Keratinocyte (primary cell): ENCODE measurements around the gene NUP214. TPM values are rescaled to one million over a fixed set of nuclear protein-coding genes. Genes with fewer than 3 reads are reported as not detected.

ENCODE experiments used
- DNase-seq: peaks from one replicate; pipeline ENCODE4 v3.0.0-alpha.2; 2011; ENCODE audit warnings: low read depth, missing footprints, low spot score
- FAIRE-seq: peaks from 2 replicates; lab custom pipeline; 2011; peaks lifted over from hg19 to GRCh38; lab: Jason Lieb, UNC
- H2AFZ ChIP-seq: 2 replicates; pipeline ENCODE4 v1.6.0; 2012; ENCODE audit warnings: low read length, control low read depth, inconsistent platforms; ENCODE audit not compliant: control insufficient read depth
- H3K27ac ChIP-seq: 2 replicates; pipeline ENCODE4 v1.5.1; 2011; ENCODE audit warnings: low read length; ENCODE audit not compliant: control insufficient read depth, insufficient read depth
- H3K27me3 ChIP-seq: 3 replicates; pipeline ENCODE4 v1.6.0; 2011; ENCODE audit warnings: low read length; ENCODE audit not compliant: control insufficient read depth, insufficient read depth; ENCODE audit errors: extremely low read depth
- H3K36me3 ChIP-seq, 2 experiments: 2 replicates in 1 of 2; 3 replicates in 1 of 2; pipeline ENCODE4 v1.5.1; 2011; ENCODE audit warnings: low read length in 2 of 2, mild to moderate bottlenecking in 1 of 2; ENCODE audit not compliant: control insufficient read depth in 2 of 2, insufficient read depth in 2 of 2; ENCODE audit errors: extremely low read depth in 1 of 2
- H3K4me1 ChIP-seq: 3 replicates; pipeline ENCODE4 v1.5.1; 2011; ENCODE audit warnings: low read length; ENCODE audit not compliant: control insufficient read depth, insufficient read depth; ENCODE audit errors: extremely low read depth
- H3K4me2 ChIP-seq: 3 replicates; pipeline ENCODE4 v1.6.0; 2011; ENCODE audit warnings: low read depth, low read length; ENCODE audit not compliant: control insufficient read depth, insufficient read depth; ENCODE audit errors: extremely low read depth
- H3K4me3 ChIP-seq, 3 experiments: fragments of 200-600 bp in 1 of 3; sonication (generic) in 1 of 3; 2 replicates in 2 of 3; 3 replicates in 1 of 3; pipeline ENCODE4 v1.5.1; 2011 to 2016; ENCODE audit warnings: low read length in 3 of 3, mild to moderate bottlenecking in 3 of 3, control low read depth in 2 of 3, inconsistent platforms in 1 of 3, low read depth in 1 of 3, mixed read lengths in 1 of 3, mixed run types in 1 of 3, moderate library complexity in 1 of 3; ENCODE audit not compliant: control insufficient read depth in 2 of 3, insufficient read depth in 2 of 3; ENCODE audit errors: extremely low read depth in 1 of 3
- H3K79me2 ChIP-seq: 2 replicates; pipeline ENCODE4 v1.6.0; 2012; ENCODE audit warnings: low read length; ENCODE audit not compliant: control insufficient read depth, insufficient read depth
- H3K9ac ChIP-seq: 3 replicates; pipeline ENCODE4 v1.6.0; 2011; ENCODE audit warnings: low read length; ENCODE audit not compliant: control insufficient read depth, insufficient read depth; ENCODE audit errors: extremely low read depth
- H3K9me1 ChIP-seq: 3 replicates; pipeline ENCODE4 v1.6.0; 2011; ENCODE audit warnings: low read length; ENCODE audit not compliant: control insufficient read depth, insufficient read depth; ENCODE audit errors: extremely low read depth
- H3K9me3 ChIP-seq: 2 replicates; pipeline ENCODE4 v1.5.1; 2012; ENCODE audit warnings: low read depth, low read length; ENCODE audit not compliant: control insufficient read depth
- H4K20me1 ChIP-seq: 3 replicates; pipeline ENCODE4 v1.6.0; 2011; ENCODE audit warnings: low read length; ENCODE audit not compliant: control insufficient read depth, insufficient read depth; ENCODE audit errors: extremely low read depth
- CTCF ChIP-seq, 3 experiments: IDR thresholded peaks in 1 of 3; conservative IDR thresholded peaks in 1 of 3; optimal IDR thresholded peaks in 1 of 3; 2 replicates in 2 of 3; 3 replicates in 1 of 3; pipeline versions ENCODE3 to v1.5.1; 2011; ENCODE audit warnings: low read length in 3 of 3, mild to moderate bottlenecking in 3 of 3, moderate library complexity in 2 of 3, control low read depth in 1 of 3, inconsistent platforms in 1 of 3; ENCODE audit not compliant: insufficient read depth in 2 of 3; ENCODE audit errors: extremely low read depth in 1 of 3
- EZH2 ChIP-seq: IDR thresholded peaks from one replicate; pipeline ENCODE4 v1.6.1; 2012; ENCODE audit warnings: inconsistent platforms, mild to moderate bottlenecking, low read length, moderate library complexity
- dilution Hi-C: fragments of 300-500 bp; cut with MboI; formaldehyde crosslinking; loops from one replicate; pipeline ENCODE4 v1.7.0; 2020; ENCODE audit warnings: low sequenced_read_pairs; ENCODE audit not compliant: extremely low pct_ligation_motif_present
- polyA plus RNA-seq, 5 experiments: library from polyadenylated mRNA; depleted of rRNA in 3 of 5; stranded (reverse) in 3 of 5; stranded (forward) in 1 of 5; unstranded in 1 of 5; fragments of >200 nt; gene quantifications; 1 replicate in 1 of 5; 2 replicates in 3 of 5; 3 replicates in 1 of 5; pipeline versions ENCODE4 v1.2.1 to v1.2.3, GENCODE V29; 2011 to 2012; ENCODE audit warnings: missing spikeins in 2 of 5, low read depth in 1 of 5, low replicate concordance in 1 of 5

NUP214 gene
- polyA plus RNA-seq, 1 donor (not counting 4 experiments of a cell fraction or from before 2014, with no cell fraction given) = 7.3 TPM

- H3K27me3 ChIP-seq = no peaks in the 10 kb centered on the region
- no peak overlapping the region for H3K4me2 ChIP-seq
- no peaks in the 10 kb centered on the region for H3K9me1 ChIP-seq
- FAIRE-seq (no peak), DNase-seq (no peak)
- H3K4me1 ChIP-seq = no peaks in the 10 kb centered on the region
- H3K9me3 ChIP-seq = no peaks in the 10 kb centered on the region
- H3K27ac ChIP-seq = no peak overlapping the region
- H2AFZ ChIP-seq = no peak overlapping the region
- dilution Hi-C loops = no loop called here
- H3K4me3 ChIP-seq = no peak overlapping the region
- H4K20me1 ChIP-seq = no peaks in the 10 kb centered on the region
- peaks cover 3 to 4% of the 10 kb centered on the region in 2 experiments for H3K36me3 ChIP-seq
- TF ChIP-seq EZH2 (no peak), CTCF (optimal IDR thresholded peaks at IDR 0.05 in 1 of 3, IDR thresholded peaks at IDR 0.05 in 1 of 3, conservative IDR thresholded peaks at IDR 0.05 in 1 of 3; ENCODE audit: extremely low read depth in 1 of 3, insufficient read depth in 2 of 3, low read length in 3 of 3) (no peak)
- no peak overlapping the region for H3K9ac ChIP-seq
- H3K79me2 ChIP-seq = no peaks in the 10 kb centered on the region
Measured at GRCh38 chr9:131222460-131222859, 97.1 kb downstream of the NUP214 start.

GRCh38 chr9:131226226-131226625, 100.8 kb downstream of the NUP214 start:
- TF ChIP-seq EZH2 = no peak
- TF ChIP-seq CTCF (optimal IDR thresholded peaks at IDR 0.05 in 1 of 3, IDR thresholded peaks at IDR 0.05 in 1 of 3, conservative IDR thresholded peaks at IDR 0.05 in 1 of 3; ENCODE audit: extremely low read depth in 1 of 3, insufficient read depth in 2 of 3, low read length in 3 of 3) = no peak
- H3K36me3 ChIP-seq = peaks cover 11 to 23% of the 10 kb centered on the region in 2 experiments
- H3K9me3 ChIP-seq = no peaks in the 10 kb centered on the region
- H3K4me2 ChIP-seq = no peak overlapping the region
- H3K27me3 ChIP-seq = no peaks in the 10 kb centered on the region
- H4K20me1 ChIP-seq = no peaks in the 10 kb centered on the region
- DNase-seq = no peak
- no peaks in the 10 kb centered on the region for H3K79me2 ChIP-seq
- no peak overlapping the region for H3K27ac ChIP-seq
- no peak overlapping the region for H3K9ac ChIP-seq
- no peaks in the 10 kb centered on the region for H3K4me1 ChIP-seq
- dilution Hi-C loops = no loop called here
- H3K4me3 ChIP-seq = no peak overlapping the region
- no peak overlapping the region for H2AFZ ChIP-seq
- FAIRE-seq = no peak
- no peaks in the 10 kb centered on the region for H3K9me1 ChIP-seq
